Measurements from ENCODE around the gene HMGXB4. TPM values are rescaled to one million over a fixed set of nuclear protein-coding genes. Genes with fewer than 3 reads are reported as not detected.

HMGXB4 gene
- total RNA-seq, 4 donors from 2014 or later = 25.0 to 45.9 (median 29.2) TPM

DNA sequence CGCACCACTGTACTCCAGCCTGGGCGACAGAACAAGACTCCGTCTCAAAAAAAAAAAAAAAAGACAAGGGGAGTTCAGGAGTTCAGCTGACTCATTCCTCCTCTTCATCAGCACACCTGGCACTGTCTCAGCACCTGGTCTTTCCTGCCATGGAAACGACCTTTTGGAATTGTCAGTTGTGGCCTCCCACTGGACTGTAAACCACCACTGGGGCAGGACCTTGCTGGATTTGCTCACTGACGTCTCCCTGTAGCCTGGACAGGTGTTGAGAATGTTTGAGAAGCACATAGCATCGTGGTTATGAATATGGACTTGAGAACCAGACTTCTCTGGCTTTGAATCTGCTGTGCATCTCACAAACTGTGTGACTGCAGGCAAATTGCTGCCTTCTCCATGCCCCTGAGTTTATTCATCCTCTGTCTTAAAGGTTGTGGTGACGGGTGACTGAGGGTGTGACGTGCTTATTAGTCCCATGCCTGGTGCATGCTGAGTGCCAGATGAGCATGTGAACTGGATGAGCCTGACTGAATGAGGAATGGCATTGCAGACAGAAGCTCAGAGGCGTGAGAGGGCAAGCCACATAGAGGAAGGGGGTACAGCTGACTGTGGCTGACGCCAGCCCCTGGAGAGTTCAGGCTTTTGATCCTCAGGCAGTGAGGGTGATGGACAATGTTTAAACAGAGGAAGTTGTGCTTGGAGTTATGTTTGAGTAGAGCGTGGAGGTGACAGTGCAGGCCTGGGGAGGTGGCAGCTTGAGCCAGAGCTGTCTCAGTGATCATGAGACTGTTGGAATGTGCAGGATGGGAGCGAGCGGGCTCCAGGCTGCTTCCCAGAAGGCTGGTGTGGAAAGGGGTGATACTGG lies 55.1 kb downstream of the HMGXB4 start:
- DNase-seq = peak in 2 of 3 donors; percentile 75 to 85
- Histone ChIP-seq H3K4me3 (no peak overlapping the region), H3K27ac (peak overlapping the region in 3 of 4 donors; percentile 69 to 87 (median 78)), H3K27me3 (no peaks in the 10 kb centered on the region), H3K9me3 (no peaks in the 10 kb centered on the region), H3K4me1 (peaks cover 3 to 61% (median 20%) of the 10 kb centered on the region in 4 donors), H3K36me3 (peaks cover 0 to 23% (median 0%) of the 10 kb centered on the region in 3 donors)
- TF ChIP-seq POLR2A (IDR thresholded peaks at IDR 0.05) (peak in 1 of 2 donors; percentile 14), CTCF (IDR thresholded peaks at IDR 0.05) (peak in 2 of 6 experiments; percentile 3 to 7)

DNA sequence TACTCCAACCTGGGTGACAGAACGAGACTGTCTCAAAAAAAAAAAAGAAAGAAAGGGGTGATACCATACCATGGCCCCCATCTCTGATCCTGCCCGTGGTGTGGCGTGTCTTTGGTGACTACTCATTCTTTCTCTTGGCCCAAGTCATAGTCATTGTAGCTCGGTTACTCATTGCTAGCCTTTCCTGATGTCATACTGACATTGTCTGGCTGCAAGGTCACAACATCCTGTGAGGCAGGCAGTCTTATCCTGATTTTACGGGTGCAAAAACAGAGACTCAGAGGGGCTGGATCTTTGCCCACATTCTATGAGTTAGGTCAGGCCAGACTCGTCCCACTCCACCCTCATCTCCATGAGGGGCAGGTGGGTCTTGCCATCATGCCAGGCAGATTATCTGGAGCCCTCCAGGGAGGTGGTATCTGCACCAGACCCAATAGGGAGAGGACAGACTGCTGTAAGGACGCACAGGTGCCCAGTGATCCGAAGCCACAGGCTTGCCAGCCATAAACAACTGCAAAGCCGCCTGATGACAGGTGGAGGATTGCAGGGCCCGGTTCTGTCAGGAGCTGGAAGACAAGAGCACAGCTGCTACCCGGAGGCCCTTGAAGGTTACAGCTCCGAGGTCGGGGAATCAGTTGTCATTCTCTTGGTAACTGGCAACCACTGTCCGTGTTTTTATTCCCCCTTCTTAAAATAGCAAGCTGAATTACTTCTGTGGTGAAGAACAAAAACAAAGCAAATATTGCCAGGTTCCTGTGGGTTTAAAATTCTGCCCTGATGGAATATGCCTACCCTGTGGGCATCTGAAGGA lies 56.2 kb downstream of the HMGXB4 start:
- Histone ChIP-seq H3K27ac (peak overlapping the region in 3 of 4 donors; percentile 69 to 87 (median 78)), H3K4me3 (no peak overlapping the region), H3K4me1 (peaks cover 0 to 55% (median 16%) of the 10 kb centered on the region in 4 donors), H3K9me3 (no peaks in the 10 kb centered on the region), H3K36me3 (peaks cover 0 to 34% (median 0%) of the 10 kb centered on the region in 3 donors), H3K27me3 (no peaks in the 10 kb centered on the region)
- TF ChIP-seq POLR2A (IDR thresholded peaks at IDR 0.05) (no peak), CTCF (IDR thresholded peaks at IDR 0.05) (no peak)
- peak in 1 of 3 donors; percentile 47 for DNase-seq

- Histone ChIP-seq H3K4me3 (no peak overlapping the region), H3K36me3 (peaks cover 0 to 42% (median 0%) of the 10 kb centered on the region in 3 donors), H3K27ac (peak overlapping the region in 3 of 4 donors; percentile 8 to 87 (median 78)), H3K27me3 (no peaks in the 10 kb centered on the region), H3K9me3 (no peaks in the 10 kb centered on the region), H3K4me1 (peaks cover 0 to 55% (median 12%) of the 10 kb centered on the region in 4 donors)
- DNase-seq = peak in 1 of 3 donors; percentile 65
- TF ChIP-seq CTCF (IDR thresholded peaks at IDR 0.05) = no peak
- no peak for TF ChIP-seq POLR2A (IDR thresholded peaks at IDR 0.05)
Measured at GRCh38 chr22:35314161-35314942, 57.1 kb downstream of the HMGXB4 start.

DNA sequence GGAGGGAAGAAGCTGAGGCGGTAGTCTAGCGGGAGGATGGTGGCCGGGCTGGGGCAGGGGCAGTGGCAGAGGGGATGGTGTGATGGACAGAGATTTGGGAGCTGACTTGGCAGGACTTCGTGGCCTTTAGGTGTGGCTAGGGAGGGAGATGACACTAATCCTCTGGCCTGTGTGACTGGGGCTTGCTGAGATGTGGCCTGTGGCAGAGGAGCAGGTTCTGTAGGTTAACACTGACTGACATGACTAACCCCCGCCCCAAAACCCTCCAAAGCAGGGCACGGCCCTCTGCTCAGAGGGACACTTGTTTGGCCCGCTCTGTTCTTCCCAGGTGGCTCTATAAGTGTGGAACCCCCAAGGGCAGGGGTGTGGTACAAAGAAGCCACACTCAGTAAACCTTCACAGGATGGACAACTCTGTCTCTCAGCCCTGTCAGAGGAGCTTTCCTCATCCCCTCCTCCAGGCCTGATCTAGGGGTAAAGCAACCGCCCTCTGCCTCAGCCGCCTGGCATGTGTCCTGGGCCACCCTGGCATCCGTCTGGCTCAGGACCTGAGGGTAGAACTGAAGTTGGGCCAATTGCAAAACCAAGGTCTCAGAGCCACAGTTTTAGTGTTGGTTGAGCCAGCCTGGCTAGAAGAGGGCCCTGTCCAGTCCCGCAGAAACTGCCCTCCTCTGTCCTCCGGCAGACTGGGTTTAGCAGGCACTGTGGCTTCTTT lies 58.0 kb downstream of the HMGXB4 start:
- Histone ChIP-seq H3K4me3 (no peak overlapping the region), H3K27me3 (no peaks in the 10 kb centered on the region), H3K36me3 (peaks cover 0 to 47% (median 0%) of the 10 kb centered on the region in 3 donors), H3K9me3 (no peaks in the 10 kb centered on the region), H3K4me1 (peaks cover 0 to 48% (median 11%) of the 10 kb centered on the region in 4 donors), H3K27ac (peak overlapping the region in 2 of 4 donors; percentile 8 to 10)
- no peak for TF ChIP-seq CTCF (IDR thresholded peaks at IDR 0.05)
- no peak for TF ChIP-seq POLR2A (IDR thresholded peaks at IDR 0.05)
- no peak for DNase-seq

Data from Peyer's patch (tissue), 4 donors.